HG03280 (cell line): ENCODE measurements around the gene GK.
"Not testable (repeated sequence)": the region's sequence is repeated elsewhere in the genome, so short reads cannot be mapped to it uniquely, and the experiment has no call there.

Experiments used
- ATAC-seq: cut with Tn5 transposase; IDR thresholded peaks from one replicate; pipeline ENCODE4 v1.9.1; 2021; ENCODE audit warnings: mild to moderate bottlenecking, moderate library complexity; ENCODE audit not compliant: unreplicated experiment

Gene GK

GRCh38 chrX:30652527-30653414, 452 bp upstream of the GK start:
- ATAC-seq: peak; percentile 89

GRCh38 chrX:30654386-30654785, 1.2 kb downstream of the GK start:
- not testable (repeated sequence) for ATAC-seq

GRCh38 chrX:30654989-30655607, 1.9 kb downstream of the GK start:
- no peak for ATAC-seq

- no peak for ATAC-seq
Observed at GRCh38 chrX:30655991-30656390, 2.8 kb downstream of the GK start.

GRCh38 chrX:30657196-30658161, 4.3 kb downstream of the GK start:
- no peak for ATAC-seq

- ATAC-seq: no peak
Observed at GRCh38 chrX:30659421-30659820, 6.2 kb downstream of the GK start.

GRCh38 chrX:30661228-30661627, 8.0 kb downstream of the GK start:
- no peak for ATAC-seq

GRCh38 chrX:30663322-30663721, 10.1 kb downstream of the GK start:
- no peak for ATAC-seq

- no peak for ATAC-seq
Observed at GRCh38 chrX:30665471-30665870, 12.2 kb downstream of the GK start.

- no peak for ATAC-seq
Observed at GRCh38 chrX:30666094-30666493, 12.9 kb downstream of the GK start.

- ATAC-seq: no peak
Observed at GRCh38 chrX:30668581-30668980, 15.4 kb downstream of the GK start.

GRCh38 chrX:30671189-30671588, 18.0 kb downstream of the GK start:
- ATAC-seq: not testable (repeated sequence)

GRCh38 chrX:30673127-30673796, 20.0 kb downstream of the GK start:
- ATAC-seq: no peak

GRCh38 chrX:30673884-30674598, 20.8 kb downstream of the GK start:
- no peak for ATAC-seq

- ATAC-seq: no peak
Observed at GRCh38 chrX:30674799-30675198, 21.6 kb downstream of the GK start.

- no peak for ATAC-seq
Observed at GRCh38 chrX:30679369-30679768, 26.1 kb downstream of the GK start.

- ATAC-seq: no peak
Observed at GRCh38 chrX:30680618-30681017, 27.4 kb downstream of the GK start.

- ATAC-seq: no peak
Observed at GRCh38 chrX:30688641-30689040, 35.4 kb downstream of the GK start.

GRCh38 chrX:30689116-30689515, 35.9 kb downstream of the GK start:
- ATAC-seq: no peak

- ATAC-seq: no peak
Observed at GRCh38 chrX:30690330-30690729, 37.1 kb downstream of the GK start.
